A673 (cell line): ENCODE data around the gene SIMC1. TPM values are rescaled to one million over a fixed set of nuclear protein-coding genes. Genes with fewer than 3 reads are reported as not detected.
A peak's percentile ranks its signal among the peaks of the same experiment; 100 is the strongest.

ENCODE experiments used
- BruUV-seq: library from RNA; stranded (reverse); fragments of 400-500 nt; replicated peaks from 2 replicates; lab custom pipeline; 2021; lab: Mats Ljungman, UMichigan
- CTCF ChIA-PET: fragments of 300-600 bp; sonication (Branson Sonifier 250); formaldehyde crosslinking; loops from one replicate; lab custom pipeline; 2022; ENCODE audit warnings: antibody characterized with exemption; lab: Charles Lee
- POLR2A ChIA-PET: fragments of 300-600 bp; sonication (Branson Sonifier 250); formaldehyde crosslinking; loops from one replicate; lab custom pipeline; 2022; ENCODE audit warnings: antibody characterized with exemption; ENCODE audit not compliant: low non-redundant PET; lab: Charles Lee
- DNase-seq: peaks from one replicate; pipeline ENCODE4 v3.0.0-alpha.2; 2015; ENCODE audit warnings: low spot score
- H3K27ac ChIP-seq: fragments of 200-600 bp; sonication (generic); 2 replicates; pipeline ENCODE4 v1.5.1; 2016; ENCODE audit warnings: mixed run types, low read depth, mild to moderate bottlenecking, mixed read lengths, antibody characterized with exemption, low read length; ENCODE audit not compliant: poor library complexity, severe bottlenecking
- H3K27me3 ChIP-seq: fragments of 200-600 bp; sonication (generic); replicated peaks from 2 replicates; pipeline ENCODE4 v1.6.1; 2017; ENCODE audit warnings: mixed run types, low read depth, mild to moderate bottlenecking, mixed read lengths, antibody characterized with exemption, low read length; ENCODE audit not compliant: insufficient read depth, poor library complexity
- H3K36me3 ChIP-seq: fragments of 200-600 bp; sonication (generic); 2 replicates; pipeline ENCODE4 v1.6.1; 2016; ENCODE audit warnings: mixed run types, mild to moderate bottlenecking, mixed read lengths, antibody characterized with exemption, low read length; ENCODE audit not compliant: insufficient read depth, poor library complexity, severe bottlenecking
- H3K4me1 ChIP-seq: fragments of 200-600 bp; sonication (generic); 2 replicates; pipeline ENCODE4 v1.6.1; 2017; ENCODE audit warnings: mixed run types, mild to moderate bottlenecking, mixed read lengths, antibody characterized with exemption, low read length; ENCODE audit not compliant: insufficient read depth, poor library complexity, severe bottlenecking
- H3K4me3 ChIP-seq: fragments of 200-600 bp; sonication (generic); 2 replicates; pipeline ENCODE4 v1.5.1; 2016; ENCODE audit warnings: low read depth, mixed run types, mild to moderate bottlenecking, mixed read lengths, low read length; ENCODE audit not compliant: poor library complexity, severe bottlenecking
- H3K9me3 ChIP-seq: fragments of 200-600 bp; sonication (generic); 2 replicates; pipeline ENCODE4 v1.6.1; 2016; ENCODE audit warnings: mixed run types, low read depth, mild to moderate bottlenecking, mixed read lengths, antibody characterized with exemption, low read length; ENCODE audit not compliant: poor library complexity, severe bottlenecking
- EZH2 ChIP-seq: fragments of 200-600 bp; sonication (generic); IDR thresholded peaks from 2 replicates; pipeline ENCODE4 v1.6.1; 2017; ENCODE audit warnings: borderline replicate concordance, low read depth, mild to moderate bottlenecking, mixed read lengths, antibody characterized with exemption, low read length; ENCODE audit not compliant: poor library complexity, severe bottlenecking
- intact Hi-C: fragments of 100-400 bp; cut with micrococcal nuclease; formaldehyde crosslinking; loops from one replicate; pipeline ENCODE4 v1.10.0; 2022; ENCODE audit not compliant: unreplicated experiment
- total RNA-seq: library from RNA; stranded (reverse); gene quantifications from 2 replicates; pipeline ENCODE4 v1.2.3, GENCODE V29; 2021
- TF ChIP-seq, protein P1 (sequence below): fragments of 300-800, 200-600 bp; sonication (generic); conservative IDR thresholded peaks from 2 replicates; pipeline ENCODE4 v1.5.1; 2017; ENCODE audit warnings: low read depth, mild to moderate bottlenecking, antibody characterized with exemption, low read length, moderate library complexity, mixed read lengths

Gene SIMC1
- total RNA-seq, 1 experiment from 2014 or later = 26.6 TPM

- ChIA-PET CTCF (no interaction called here), POLR2A (no interaction called here)
- no peak for TF ChIP-seq EZH2
- TF ChIP-seq, protein P1, sequence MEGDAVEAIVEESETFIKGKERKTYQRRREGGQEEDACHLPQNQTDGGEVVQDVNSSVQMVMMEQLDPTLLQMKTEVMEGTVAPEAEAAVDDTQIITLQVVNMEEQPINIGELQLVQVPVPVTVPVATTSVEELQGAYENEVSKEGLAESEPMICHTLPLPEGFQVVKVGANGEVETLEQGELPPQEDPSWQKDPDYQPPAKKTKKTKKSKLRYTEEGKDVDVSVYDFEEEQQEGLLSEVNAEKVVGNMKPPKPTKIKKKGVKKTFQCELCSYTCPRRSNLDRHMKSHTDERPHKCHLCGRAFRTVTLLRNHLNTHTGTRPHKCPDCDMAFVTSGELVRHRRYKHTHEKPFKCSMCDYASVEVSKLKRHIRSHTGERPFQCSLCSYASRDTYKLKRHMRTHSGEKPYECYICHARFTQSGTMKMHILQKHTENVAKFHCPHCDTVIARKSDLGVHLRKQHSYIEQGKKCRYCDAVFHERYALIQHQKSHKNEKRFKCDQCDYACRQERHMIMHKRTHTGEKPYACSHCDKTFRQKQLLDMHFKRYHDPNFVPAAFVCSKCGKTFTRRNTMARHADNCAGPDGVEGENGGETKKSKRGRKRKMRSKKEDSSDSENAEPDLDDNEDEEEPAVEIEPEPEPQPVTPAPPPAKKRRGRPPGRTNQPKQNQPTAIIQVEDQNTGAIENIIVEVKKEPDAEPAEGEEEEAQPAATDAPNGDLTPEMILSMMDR = no peak
- H3K36me3 ChIP-seq = peaks cover 31% of the 10 kb centered on the region
- peak; percentile 98 for DNase-seq
- intact Hi-C loops = loop anchor here (5.0 kb wide), 1 partner anchor 149 kb away; the partner anchor contains the start of gene RNF44
- peaks cover 13% of the 10 kb centered on the region for H3K4me1 ChIP-seq
- peak within 1 kb of the TSS; percentile 95 for H3K4me3 ChIP-seq
- no peaks in the 10 kb centered on the region for H3K27me3 ChIP-seq
- BruUV-seq = no TSS peak
- no peaks in the 10 kb centered on the region for H3K9me3 ChIP-seq
- H3K27ac ChIP-seq = peak within 1 kb of the TSS; percentile 99
Observed at GRCh38 chr5:176388444-176389134, 150.4 kb downstream of the SIMC1 start, which contains the start of the genes HIGD2A and NOP16. Gene HIGD2A, plus strand, starts transcription at chr5:176388751. Its CDS starts 69 bp downstream, at chr5:176388820. Gene NOP16, minus strand, starts transcription at chr5:176388598. Its CDS starts 59 bp downstream, at chr5:176388539.

DNA sequence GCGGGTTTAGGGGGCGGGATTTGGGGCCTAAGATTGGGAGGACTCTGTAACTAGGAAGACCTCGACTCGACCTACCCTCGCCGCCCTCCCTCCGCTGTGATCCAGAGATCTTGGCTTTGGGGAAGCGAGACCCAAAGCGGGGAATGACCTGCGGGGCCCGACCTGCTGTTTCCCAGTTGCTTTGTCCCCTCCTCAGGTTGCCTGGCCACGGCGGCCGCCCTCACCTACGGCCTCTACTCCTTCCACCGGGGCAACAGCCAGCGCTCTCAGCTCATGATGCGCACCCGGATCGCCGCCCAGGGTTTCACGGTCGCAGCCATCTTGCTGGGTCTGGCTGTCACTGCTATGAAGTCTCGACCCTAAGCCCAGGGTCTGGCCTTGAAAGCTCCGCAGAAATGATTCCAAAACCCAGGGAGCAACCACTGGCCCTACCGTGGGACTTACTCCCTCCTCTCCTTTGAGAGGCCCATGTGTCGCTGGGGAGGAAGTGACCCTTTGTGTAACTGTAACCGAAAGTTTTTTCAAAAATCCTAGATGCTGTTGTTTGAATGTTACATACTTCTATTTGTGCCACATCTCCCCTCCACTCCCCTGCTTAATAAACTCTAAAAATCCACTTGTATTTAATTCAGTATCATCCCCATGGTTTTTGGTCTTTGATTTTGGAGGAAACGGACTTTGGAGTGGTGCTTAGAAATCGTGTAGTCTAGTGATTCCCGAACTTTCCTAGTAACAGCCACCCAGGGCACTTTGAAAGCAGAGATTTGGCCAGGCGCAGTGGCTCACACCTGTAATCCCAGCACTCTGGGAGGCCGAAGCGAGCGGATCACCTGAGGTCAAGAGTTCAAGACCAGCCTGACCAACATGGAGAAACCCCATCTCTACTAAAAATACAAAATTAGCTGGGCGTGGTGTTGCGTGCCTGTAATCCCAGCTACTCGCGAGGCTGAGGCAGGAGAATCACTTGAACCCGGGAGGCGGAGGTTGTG lies 151.2 kb downstream of the SIMC1 start:
- H3K36me3 ChIP-seq = peaks cover 23% of the 10 kb centered on the region
- BruUV-seq = TSS peak; percentile 97
- POLR2A ChIA-PET = no interaction called here
- no peaks in the 10 kb centered on the region for H3K27me3 ChIP-seq
- TF ChIP-seq EZH2 = no peak
- TF ChIP-seq, protein P1 = no peak
- intact Hi-C loops = loop anchor here (5.0 kb wide), 1 partner anchor 148 kb away; the partner anchor contains the start of gene RNF44
- peak overlapping the region; percentile 99 for H3K27ac ChIP-seq
- H3K4me3 ChIP-seq = peak overlapping the region; percentile 95
- no peak for DNase-seq
- peaks cover 13% of the 10 kb centered on the region for H3K4me1 ChIP-seq
- CTCF ChIA-PET = no interaction called here
- no peaks in the 10 kb centered on the region for H3K9me3 ChIP-seq

GRCh38 chr5:176391479-176391878 lies 153.3 kb downstream of the SIMC1 start:
- no peak for DNase-seq
- no peak overlapping the region for H3K4me3 ChIP-seq
- BruUV-seq = no TSS peak
- H3K27me3 ChIP-seq = no peaks in the 10 kb centered on the region
- POLR2A ChIA-PET = no interaction called here
- no peaks in the 10 kb centered on the region for H3K9me3 ChIP-seq
- H3K4me1 ChIP-seq = peaks cover 13% of the 10 kb centered on the region
- intact Hi-C loops = no loop called here
- no peak overlapping the region for H3K27ac ChIP-seq
- no peak for TF ChIP-seq EZH2
- TF ChIP-seq, protein P1 = no peak
- peaks cover 4% of the 10 kb centered on the region for H3K36me3 ChIP-seq
- CTCF ChIA-PET = no interaction called here
